Dendritic cell treated with granulocyte-macrophage colony-stimulating factor and Interleukin-4, amounts not matched to agents 40 ng/mL and 50 ng/mL, for 4 days (primary cell): ENCODE measurements around the gene ADK.
"Not testable (repeated sequence)": the region's sequence is repeated elsewhere in the genome, so short reads cannot be mapped to it uniquely, and the experiment has no call there.

Experiments
- H3K27ac Mint-ChIP-seq: one replicate; pipeline ENCODE4 v1.8.0; 2022; ENCODE audit warnings: mild to moderate bottlenecking, mixed read lengths
- H3K27me3 Mint-ChIP-seq: one replicate; pipeline ENCODE4 v1.8.0; 2022; ENCODE audit warnings: mild to moderate bottlenecking, mixed read lengths
- H3K36me3 Mint-ChIP-seq: one replicate; pipeline ENCODE4 v1.8.0; 2022; ENCODE audit warnings: low read depth, mixed read lengths
- H3K4me1 Mint-ChIP-seq: one replicate; pipeline ENCODE4 v1.8.0; 2022; ENCODE audit warnings: low read depth, mixed read lengths
- H3K4me3 Mint-ChIP-seq: one replicate; pipeline ENCODE4 v1.8.0; 2022; ENCODE audit warnings: mild to moderate bottlenecking, moderate library complexity, mixed read lengths
- H3K9me3 Mint-ChIP-seq: one replicate; pipeline ENCODE4 v1.8.0; 2022; ENCODE audit warnings: mixed read lengths
- intact Hi-C: fragments of 100-400 bp; cut with micrococcal nuclease; formaldehyde crosslinking; loops from one replicate; pipeline ENCODE4 v1.15.0; 2022

Gene ADK

DNA sequence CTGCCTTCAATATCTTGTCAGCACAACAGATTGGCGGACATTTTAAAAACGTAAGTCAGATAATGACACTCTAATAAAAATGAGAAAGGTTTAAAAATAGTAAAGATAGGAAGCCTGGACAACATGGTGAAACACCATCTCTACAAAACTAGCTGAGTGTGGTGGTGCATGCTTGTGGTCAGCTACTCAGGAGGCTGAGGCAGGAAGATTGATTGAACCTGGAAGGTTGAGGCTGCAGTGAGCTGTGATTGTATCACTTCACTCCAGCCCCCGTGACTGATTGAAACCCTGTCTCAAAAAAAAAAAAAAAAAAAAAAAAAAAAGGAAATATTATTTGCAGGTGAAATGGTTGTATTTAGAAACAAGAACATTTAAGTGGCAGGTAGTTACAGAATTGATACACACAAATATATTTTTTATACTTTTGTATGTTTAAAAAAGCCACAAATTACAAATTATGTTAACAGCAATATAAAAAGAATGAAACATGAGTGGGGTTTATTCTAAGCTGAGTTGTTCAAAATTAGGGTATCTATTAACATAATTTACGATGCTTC is 141.9 kb downstream of the ADK start:
- Mint-ChIP-seq H3K4me1 (no peaks in the 10 kb centered on the region), H3K36me3 (peaks cover 12% of the 10 kb centered on the region), H3K4me3 (no peak overlapping the region), H3K27ac (no peak overlapping the region), H3K27me3 (no peaks in the 10 kb centered on the region), H3K9me3 (no peaks in the 10 kb centered on the region)
- intact Hi-C loops, result no loop called here

DNA sequence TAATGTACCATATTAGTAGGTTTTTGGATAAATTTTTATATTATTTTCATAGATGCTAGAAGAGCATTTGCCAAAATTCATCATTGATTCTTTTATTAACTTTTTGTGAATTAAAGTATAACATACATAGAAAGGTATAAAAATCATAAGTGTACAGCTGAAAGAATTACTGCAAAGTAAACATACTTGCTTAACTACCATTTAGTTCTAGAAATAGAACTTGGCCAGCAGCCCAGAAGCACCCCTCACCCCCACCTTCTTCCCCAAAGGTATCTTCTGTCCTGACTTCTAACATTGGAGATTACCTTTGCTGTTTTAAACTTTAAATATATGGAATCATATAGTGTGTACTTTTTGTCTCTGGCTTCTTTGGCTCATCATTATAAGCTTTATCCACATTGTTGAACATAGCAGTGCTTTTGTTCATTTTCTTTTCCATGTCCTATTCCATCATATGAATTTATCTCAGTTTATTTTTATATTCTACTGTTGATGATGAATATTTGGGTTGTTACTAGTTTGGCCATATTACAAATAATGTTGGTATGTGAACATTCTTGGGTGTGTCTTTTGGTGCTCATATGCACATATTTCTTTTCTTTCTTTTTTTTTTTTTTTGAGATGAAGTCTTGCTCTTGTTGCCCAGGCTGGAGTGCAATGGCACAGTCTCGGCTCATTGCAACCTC is 142.8 kb downstream of the ADK start:
- intact Hi-C loops, result no loop called here
- H3K27ac Mint-ChIP-seq, result no peak overlapping the region
- H3K4me1 Mint-ChIP-seq, result no peaks in the 10 kb centered on the region
- no peaks in the 10 kb centered on the region for H3K27me3 Mint-ChIP-seq
- H3K4me3 Mint-ChIP-seq, result no peak overlapping the region
- no peaks in the 10 kb centered on the region for H3K9me3 Mint-ChIP-seq
- peaks cover 12% of the 10 kb centered on the region for H3K36me3 Mint-ChIP-seq

DNA sequence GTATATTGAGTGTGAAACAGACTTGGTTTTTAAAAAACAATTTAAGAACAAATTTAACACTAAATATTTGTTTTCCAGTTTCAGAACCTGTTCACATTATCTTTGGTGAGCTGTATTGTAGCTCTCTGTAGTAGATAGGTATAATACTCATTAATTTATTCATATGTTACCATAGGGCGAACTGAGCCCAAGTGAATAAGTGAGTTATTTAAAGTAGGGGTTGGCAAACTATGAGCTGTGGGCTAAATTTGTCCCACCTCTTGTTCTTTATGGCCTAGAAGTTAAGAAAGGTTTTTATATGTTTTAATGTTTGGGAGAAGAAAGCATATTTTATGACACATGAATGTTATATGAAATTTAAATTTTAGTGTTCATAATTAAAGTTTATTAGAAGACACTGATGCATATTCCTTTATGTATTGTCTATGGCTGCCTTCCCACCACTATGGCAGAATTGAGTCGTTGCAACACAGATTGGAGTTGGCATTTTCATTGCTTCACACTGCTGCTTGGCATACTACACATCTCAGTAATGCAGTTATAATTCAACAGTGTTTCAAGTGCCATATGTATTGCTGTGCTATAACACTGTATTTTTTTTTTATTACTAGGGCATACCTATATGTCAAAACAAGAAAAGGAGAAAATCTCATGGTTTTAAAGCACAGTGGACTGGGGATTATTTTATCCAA is 146.5 kb downstream of the ADK start:
- Mint-ChIP-seq H3K4me1 (peaks cover 6% of the 10 kb centered on the region), H3K27ac (no peak overlapping the region), H3K9me3 (no peaks in the 10 kb centered on the region), H3K27me3 (no peaks in the 10 kb centered on the region), H3K4me3 (no peak overlapping the region), H3K36me3 (peaks cover 3% of the 10 kb centered on the region)
- intact Hi-C loops, result no loop called here

DNA sequence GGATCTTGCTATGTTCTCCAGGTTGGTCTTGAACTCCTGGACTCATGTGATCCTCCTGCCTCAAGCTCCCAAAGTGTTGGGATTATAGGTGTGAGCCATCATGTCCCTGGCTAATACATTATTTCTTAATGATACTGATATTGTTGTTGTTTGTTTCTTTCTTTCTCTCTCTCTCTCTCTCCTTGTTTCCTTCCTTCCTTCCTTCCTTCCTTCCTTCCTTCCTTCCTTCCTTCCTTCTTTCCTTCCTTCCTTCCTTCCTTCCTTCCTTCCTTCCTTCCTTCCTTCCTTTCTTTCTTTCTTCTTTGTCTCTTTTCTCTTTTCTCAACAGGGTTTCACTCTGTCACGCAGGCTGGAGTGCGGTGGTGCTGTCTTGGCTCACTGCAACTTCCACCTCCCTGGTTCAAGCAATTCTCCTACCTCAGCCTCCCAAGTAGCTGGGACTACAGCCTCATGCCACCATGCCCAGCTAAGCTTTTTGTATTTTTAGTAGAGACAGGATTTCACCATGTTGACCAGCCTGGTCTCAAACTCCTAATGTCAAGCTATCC is 149.1 kb downstream of the ADK start:
- H3K9me3 Mint-ChIP-seq, H3K27me3 Mint-ChIP-seq, intact Hi-C loops, H3K4me1 Mint-ChIP-seq, H3K36me3 Mint-ChIP-seq: not testable (repeated sequence)
- Mint-ChIP-seq H3K27ac (peak overlapping the region; percentile 77), H3K4me3 (peak overlapping the region; percentile 6)

DNA sequence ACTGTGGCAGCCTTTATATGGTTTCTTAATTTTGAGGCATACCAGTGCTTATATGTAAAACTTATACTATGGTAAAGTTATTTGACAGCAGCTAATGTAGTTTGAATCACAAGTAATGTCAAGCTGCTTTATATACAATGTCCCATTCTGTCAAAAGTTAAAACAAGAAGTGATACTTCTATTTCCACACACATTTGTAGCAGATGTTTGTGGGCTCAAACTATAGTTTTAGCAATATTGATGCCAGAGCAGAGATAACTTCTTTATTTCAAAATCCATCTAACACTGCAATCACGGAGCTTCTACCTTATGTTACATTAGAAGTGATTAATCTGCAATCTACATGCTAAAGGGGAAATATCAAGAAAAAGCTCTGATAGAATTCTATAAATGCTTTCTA is 149.6 kb downstream of the ADK start:
- Mint-ChIP-seq H3K27me3 (no peaks in the 10 kb centered on the region), H3K4me3 (no peak overlapping the region), H3K4me1 (peaks cover 6% of the 10 kb centered on the region), H3K27ac (peak overlapping the region; percentile 77), H3K9me3 (no peaks in the 10 kb centered on the region), H3K36me3 (no peaks in the 10 kb centered on the region)
- intact Hi-C loops, result no loop called here

DNA sequence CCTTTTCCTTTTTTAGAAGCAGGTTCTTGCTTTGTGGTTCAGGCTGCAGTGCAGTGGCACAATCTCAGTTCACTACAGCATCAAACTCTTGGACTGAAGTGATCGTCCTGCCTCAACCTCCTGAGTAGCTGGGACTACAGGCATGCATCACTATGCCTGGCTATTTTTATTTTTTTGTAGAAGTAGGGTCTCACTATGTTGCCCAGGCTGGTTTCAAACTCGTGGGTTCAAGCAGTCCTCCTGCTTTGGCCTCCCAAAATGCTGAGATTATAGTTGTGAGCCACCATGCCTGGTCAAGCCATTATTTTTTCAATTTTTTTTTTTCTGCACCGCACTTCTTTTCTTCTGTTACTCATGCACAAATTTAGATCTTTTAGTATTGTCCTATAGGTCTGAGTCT is 154.7 kb downstream of the ADK start:
- H3K27ac Mint-ChIP-seq, result no peak overlapping the region
- H3K9me3 Mint-ChIP-seq, result no peaks in the 10 kb centered on the region
- peaks cover 7% of the 10 kb centered on the region for H3K4me1 Mint-ChIP-seq
- H3K4me3 Mint-ChIP-seq, result no peak overlapping the region
- intact Hi-C loops, result no loop called here
- no peaks in the 10 kb centered on the region for H3K36me3 Mint-ChIP-seq
- H3K27me3 Mint-ChIP-seq, result no peaks in the 10 kb centered on the region

DNA sequence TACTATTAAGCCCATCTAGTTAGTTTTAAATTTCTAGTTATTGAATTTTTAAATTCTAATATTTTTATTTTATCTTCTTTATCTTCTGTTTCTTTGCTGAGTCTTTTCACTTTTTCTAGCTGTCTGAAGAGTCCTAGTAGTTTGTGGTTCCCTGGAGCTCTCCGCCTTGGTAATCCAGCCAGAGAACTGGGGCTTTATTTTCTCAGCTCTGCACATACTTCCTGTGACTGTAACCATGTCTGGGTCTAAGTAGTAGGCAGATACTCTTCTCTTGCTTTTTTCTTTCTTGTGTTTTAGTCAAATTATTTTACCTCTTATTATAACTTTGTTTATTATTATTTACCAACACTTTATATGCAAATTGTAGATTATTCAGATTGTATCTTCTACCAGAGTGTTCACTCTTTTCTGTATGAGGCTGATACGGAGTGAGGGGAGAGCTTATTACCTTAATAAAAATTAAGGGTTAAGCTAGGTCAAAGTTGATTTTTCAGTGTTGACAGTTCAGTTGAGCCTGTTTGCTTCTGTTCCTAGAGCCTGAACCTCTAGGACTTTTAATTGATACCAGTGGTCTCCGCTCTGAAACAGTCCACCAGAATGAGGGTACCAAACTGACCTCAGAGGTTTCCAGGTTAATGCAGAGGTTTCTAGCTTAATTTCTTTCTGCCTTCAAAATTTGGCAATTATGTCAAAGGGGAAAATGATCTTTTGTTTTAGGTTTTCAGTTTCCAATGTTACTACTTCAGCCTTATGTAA is 155.4 kb downstream of the ADK start:
- Mint-ChIP-seq H3K27me3 (no peaks in the 10 kb centered on the region), H3K9me3 (no peaks in the 10 kb centered on the region), H3K27ac (no peak overlapping the region), H3K36me3 (no peaks in the 10 kb centered on the region), H3K4me1 (peaks cover 7% of the 10 kb centered on the region), H3K4me3 (no peak overlapping the region)
- intact Hi-C loops, result no loop called here

DNA sequence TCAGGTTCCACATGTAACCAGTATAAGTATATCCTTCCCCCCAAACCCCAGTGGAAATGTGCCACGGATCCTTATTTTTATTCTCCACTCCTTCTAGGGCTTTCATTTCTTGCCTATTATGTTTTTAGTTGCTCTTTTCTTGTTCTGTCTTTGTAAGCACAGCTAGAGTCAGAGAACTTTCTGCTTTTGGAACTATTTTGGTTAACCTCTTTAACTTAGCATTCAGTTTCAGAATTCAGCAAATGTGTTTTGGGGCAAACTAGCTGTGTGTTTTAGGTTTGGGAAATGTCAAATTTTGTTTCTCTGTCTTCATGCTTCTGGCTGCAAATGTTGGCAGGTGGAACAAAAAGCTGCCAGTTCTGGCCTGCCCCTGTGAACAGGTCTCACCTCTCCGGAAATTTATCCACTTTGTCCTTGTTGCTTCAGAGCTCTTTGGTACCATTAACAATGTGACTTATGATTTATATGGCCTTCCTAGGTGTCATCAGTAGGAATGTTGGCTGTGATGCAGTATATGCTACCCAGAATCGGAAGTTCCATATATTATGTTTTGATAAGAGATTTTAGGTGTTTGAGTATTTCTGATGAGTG is 156.1 kb downstream of the ADK start:
- intact Hi-C loops, result no loop called here
- no peak overlapping the region for H3K4me3 Mint-ChIP-seq
- peaks cover 7% of the 10 kb centered on the region for H3K4me1 Mint-ChIP-seq
- H3K9me3 Mint-ChIP-seq, result no peaks in the 10 kb centered on the region
- H3K36me3 Mint-ChIP-seq, result no peaks in the 10 kb centered on the region
- H3K27me3 Mint-ChIP-seq, result no peaks in the 10 kb centered on the region
- H3K27ac Mint-ChIP-seq, result no peak overlapping the region

DNA sequence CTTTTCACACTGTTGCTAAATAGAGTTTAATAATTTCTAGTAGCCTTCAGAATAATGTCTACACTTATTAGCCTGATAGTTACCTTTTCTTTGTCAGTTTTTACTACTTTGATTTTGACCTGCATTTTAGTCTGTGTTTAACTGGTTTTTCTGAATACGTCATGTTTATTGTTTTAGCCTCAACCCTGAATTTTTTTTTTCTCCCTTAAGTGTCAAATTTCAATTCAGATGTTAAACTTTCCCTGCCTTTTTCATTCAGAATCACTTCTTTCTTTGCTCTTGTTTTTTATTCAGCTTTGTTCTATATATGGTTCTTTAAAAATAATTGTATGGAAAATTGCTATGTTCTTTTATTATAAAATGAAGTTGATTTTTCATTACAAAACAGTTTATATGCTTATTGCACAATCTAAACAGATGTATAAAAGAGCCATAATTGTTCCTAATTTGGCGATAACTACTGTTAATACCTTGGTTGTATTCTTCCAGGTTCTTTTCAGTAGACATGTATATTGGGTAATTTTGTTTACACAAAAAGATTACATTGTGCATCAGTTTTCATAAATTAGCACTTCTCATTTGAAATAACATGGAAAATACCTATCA is 159.7 kb downstream of the ADK start:
- no peak overlapping the region for H3K4me3 Mint-ChIP-seq
- no peaks in the 10 kb centered on the region for H3K9me3 Mint-ChIP-seq
- peaks cover 7% of the 10 kb centered on the region for H3K4me1 Mint-ChIP-seq
- H3K27me3 Mint-ChIP-seq, result no peaks in the 10 kb centered on the region
- intact Hi-C loops, result no loop called here
- no peak overlapping the region for H3K27ac Mint-ChIP-seq
- peaks cover 6% of the 10 kb centered on the region for H3K36me3 Mint-ChIP-seq

DNA sequence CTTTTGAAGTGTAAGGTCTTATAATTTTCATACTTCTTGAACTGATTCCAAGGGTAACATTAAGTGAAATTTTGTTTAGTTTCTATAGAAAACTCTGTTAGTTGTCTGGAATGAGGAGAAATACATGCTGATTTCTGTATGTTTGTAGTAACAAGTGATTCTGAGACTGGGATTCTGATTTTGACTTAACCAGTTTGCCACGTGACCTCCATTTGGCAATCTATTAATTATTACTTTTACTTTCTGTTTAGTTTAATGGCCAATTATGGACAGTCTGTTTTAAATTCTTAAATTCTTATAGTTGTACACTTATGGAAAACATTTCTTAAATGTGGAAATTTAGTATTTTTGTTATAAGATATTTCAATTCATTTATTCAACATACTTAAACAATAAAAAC is 163.1 kb downstream of the ADK start:
- Mint-ChIP-seq H3K4me3 (no peak overlapping the region), H3K4me1 (peaks cover 7% of the 10 kb centered on the region), H3K27me3 (no peaks in the 10 kb centered on the region), H3K36me3 (peaks cover 26% of the 10 kb centered on the region), H3K27ac (no peak overlapping the region), H3K9me3 (peaks cover 3% of the 10 kb centered on the region)
- intact Hi-C loops, result no loop called here

DNA sequence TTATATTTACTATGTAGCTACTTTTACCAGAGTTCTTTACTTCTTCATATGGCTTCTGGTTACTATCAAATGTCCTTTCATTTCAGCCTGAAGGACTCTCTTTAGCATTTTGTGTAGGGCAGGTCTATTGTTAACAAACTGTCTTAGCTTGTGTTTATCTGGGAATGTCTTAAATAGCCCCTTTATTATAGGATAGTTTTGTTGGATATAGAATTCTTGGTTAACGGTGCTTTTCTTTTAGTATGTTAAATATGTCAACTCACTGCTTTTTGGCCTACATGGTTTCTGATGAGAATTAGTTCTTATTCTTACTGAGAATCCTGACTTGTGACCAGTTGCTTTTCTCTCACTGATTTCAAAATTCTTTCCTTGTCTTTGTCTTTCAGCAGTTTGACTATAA is 169.0 kb downstream of the ADK start:
- intact Hi-C loops, result no loop called here
- no peak overlapping the region for H3K4me3 Mint-ChIP-seq
- peaks cover 55% of the 10 kb centered on the region for H3K36me3 Mint-ChIP-seq
- H3K4me1 Mint-ChIP-seq, result peaks cover 5% of the 10 kb centered on the region
- no peak overlapping the region for H3K27ac Mint-ChIP-seq
- peaks cover 18% of the 10 kb centered on the region for H3K9me3 Mint-ChIP-seq
- H3K27me3 Mint-ChIP-seq, result no peaks in the 10 kb centered on the region

DNA sequence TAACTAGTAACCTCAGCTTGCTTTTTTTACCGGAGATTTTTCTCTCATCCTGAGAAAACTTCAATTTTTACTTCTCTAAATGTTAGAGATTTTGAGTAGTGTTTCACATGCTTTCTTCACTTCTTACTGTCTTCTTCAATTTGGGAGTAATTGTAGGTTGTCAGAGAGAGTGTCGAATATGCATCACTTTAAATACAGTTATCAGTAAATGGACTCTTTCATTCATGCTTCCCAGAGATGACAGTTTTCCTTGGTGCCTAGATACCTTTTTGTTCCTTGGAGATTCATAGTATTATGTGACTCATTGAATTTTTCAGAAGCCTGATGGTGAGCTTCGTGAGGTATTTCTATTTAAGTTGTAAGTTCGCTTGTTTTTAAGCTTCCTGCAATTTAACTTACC is 169.7 kb downstream of the ADK start:
- H3K27ac Mint-ChIP-seq, result no peak overlapping the region
- H3K36me3 Mint-ChIP-seq, result peaks cover 49% of the 10 kb centered on the region

DNA sequence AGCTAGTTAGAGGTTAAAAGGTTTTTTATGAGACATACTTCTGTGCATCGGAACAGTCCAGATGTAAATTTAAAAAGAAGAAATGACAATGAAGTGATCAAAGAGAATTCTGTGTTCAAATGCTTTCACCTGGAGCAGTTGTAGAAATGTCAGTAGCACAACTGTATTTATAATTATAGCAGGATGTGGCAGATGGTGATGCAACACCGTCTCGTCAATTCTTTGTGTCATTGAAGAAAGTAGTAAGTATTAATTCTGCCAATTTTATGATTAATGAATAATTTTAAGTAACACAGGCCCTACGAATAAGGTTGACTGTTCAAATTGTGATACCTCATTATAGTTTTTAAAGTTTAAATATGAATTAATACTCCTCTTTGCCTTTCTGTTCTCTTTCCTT is 171.1 kb downstream of the ADK start:
- Mint-ChIP-seq H3K4me1 (peaks cover 9% of the 10 kb centered on the region), H3K27ac (no peak overlapping the region), H3K9me3 (peaks cover 18% of the 10 kb centered on the region), H3K36me3 (peaks cover 42% of the 10 kb centered on the region), H3K27me3 (no peaks in the 10 kb centered on the region), H3K4me3 (no peak overlapping the region)
- intact Hi-C loops, result no loop called here

More for the DNA sequence above, 169.7 kb downstream of the ADK start:
- H3K4me3 Mint-ChIP-seq, result no peak overlapping the region
- peaks cover 5% of the 10 kb centered on the region for H3K4me1 Mint-ChIP-seq
- no peaks in the 10 kb centered on the region for H3K27me3 Mint-ChIP-seq
- intact Hi-C loops, result no loop called here
- H3K9me3 Mint-ChIP-seq, result peaks cover 18% of the 10 kb centered on the region
